Measurements from ENCODE around the gene ZP4.

Gene ZP4

GRCh38 chr1:237890822-237891221, at the start of gene ZP4:
Gene ZP4, minus strand, starts transcription at chr1:237890922. Its CDS starts 287 bp downstream, at chr1:237890635.
- DNase-seq, result no peak

GRCh38 chr1:237938553-237938952, 47.8 kb upstream of the ZP4 start:
- DNase-seq, result no peak

GRCh38 chr1:237938068-237938467, 47.3 kb upstream of the ZP4 start:
- DNase-seq, result no peak

GRCh38 chr1:237932816-237933215, 42.1 kb upstream of the ZP4 start:
- no peak for DNase-seq

- no peak for DNase-seq
Observed at GRCh38 chr1:237931581-237931980, 40.9 kb upstream of the ZP4 start.

GRCh38 chr1:237927198-237927597, 36.5 kb upstream of the ZP4 start:
- DNase-seq, result no peak

GRCh38 chr1:237921306-237921705, 30.6 kb upstream of the ZP4 start:
- no peak for DNase-seq

GRCh38 chr1:237913345-237913744, 22.6 kb upstream of the ZP4 start:
- DNase-seq, result no peak

GRCh38 chr1:237911911-237912310, 21.2 kb upstream of the ZP4 start:
- DNase-seq, result no peak

- DNase-seq, result no peak
Observed at GRCh38 chr1:237910834-237911233, 20.1 kb upstream of the ZP4 start.

GRCh38 chr1:237903961-237904360, 13.2 kb upstream of the ZP4 start:
- no peak for DNase-seq

- no peak for DNase-seq
Observed at GRCh38 chr1:237902960-237903743, 12.4 kb upstream of the ZP4 start.

GRCh38 chr1:237901299-237901934, 10.7 kb upstream of the ZP4 start:
- peak in 1 of 2 experiments; percentile 11 for DNase-seq

GRCh38 chr1:237895630-237896029, 4.9 kb upstream of the ZP4 start:
- no peak for DNase-seq

- DNase-seq, result no peak
Observed at GRCh38 chr1:237894131-237894530, 3.4 kb upstream of the ZP4 start.

- DNase-seq, result no peak
Observed at GRCh38 chr1:237891979-237892378, 1.3 kb upstream of the ZP4 start.

GRCh38 chr1:237891266-237891665, 544 bp upstream of the ZP4 start:
- DNase-seq, result no peak

- DNase-seq, result no peak
Observed at GRCh38 chr1:237890416-237890815, 306 bp downstream of the ZP4 start.

- no peak for DNase-seq
Observed at GRCh38 chr1:237888143-237888542, 2.6 kb downstream of the ZP4 start.

GRCh38 chr1:237887542-237887941, 3.2 kb downstream of the ZP4 start:
- DNase-seq, result no peak

- DNase-seq, result no peak
Observed at GRCh38 chr1:237884237-237884636, 6.5 kb downstream of the ZP4 start.

GRCh38 chr1:237879195-237879594, 11.5 kb downstream of the ZP4 start:
- no peak for DNase-seq

- no peak for DNase-seq
Observed at GRCh38 chr1:237878406-237878805, 12.3 kb downstream of the ZP4 start.

GRCh38 chr1:237877631-237878030, 13.1 kb downstream of the ZP4 start:
- DNase-seq, result no peak

- no peak for DNase-seq
Observed at GRCh38 chr1:237875291-237875690, 15.4 kb downstream of the ZP4 start.
